CD4-positive, alpha-beta T cell (primary cell): ENCODE measurements around the gene LAMTOR3. TPM values are rescaled to one million over a fixed set of nuclear protein-coding genes. Genes with fewer than 3 reads are reported as not detected.

Source experiments
- ATAC-seq: fragments of 200-7000 bp; cut with Tn5 transposase; one replicate; pipeline ENCODE4 v1.10.0; 2022; ENCODE audit warnings: mild to moderate bottlenecking; ENCODE audit not compliant: poor library complexity
- CTCF ChIA-PET: fragments of 350-600 bp; sonication (Branson Sonifier 250); formaldehyde crosslinking; loops from one replicate; lab custom pipeline; 2021; ENCODE audit warnings: antibody characterized with exemption, inconsistent platforms; lab: Charles Lee
- POLR2A ChIA-PET: fragments of 350-600 bp; sonication (Branson Sonifier 250); formaldehyde crosslinking; loops from one replicate; lab custom pipeline; 2021; ENCODE audit warnings: antibody characterized with exemption, inconsistent platforms; lab: Charles Lee
- DNase-seq, 14 experiments: peaks; one replicate each; pipeline ENCODE4 v3.0.0-alpha.2; 2013 to 2020; ENCODE audit warnings: mixed read lengths in 2 of 14
- H3K27ac ChIP-seq, 2 donors: one replicate each; pipeline versions ENCODE4 v1.5.1 to v1.7.0; 2013; ENCODE audit warnings: low read length in 2 of 2, low read depth in 1 of 2, mild to moderate bottlenecking in 1 of 2
- H3K27me3 ChIP-seq, 2 experiments: 1 replicate in 1 of 2; 2 replicates in 1 of 2; pipeline versions ENCODE4 v1.6.1 to v1.7.0; 2013; ENCODE audit warnings: low read length in 2 of 2, control low read depth in 1 of 2, mild to moderate bottlenecking in 1 of 2, moderate library complexity in 1 of 2; ENCODE audit not compliant: insufficient read depth in 2 of 2, control insufficient read depth in 1 of 2
- H3K36me3 ChIP-seq: one replicate; pipeline ENCODE4 v1.6.1; 2013; ENCODE audit warnings: low read length, control low read depth; ENCODE audit not compliant: insufficient read depth
- H3K4me1 ChIP-seq: one replicate; pipeline ENCODE4 v1.6.1; 2013; ENCODE audit warnings: low read length, control low read depth; ENCODE audit not compliant: insufficient read depth
- H3K4me3 ChIP-seq: one replicate; pipeline ENCODE4 v1.5.1; 2013; ENCODE audit warnings: mild to moderate bottlenecking, low read length, moderate library complexity
- H3K9me3 ChIP-seq, 2 experiments: 1 replicate in 1 of 2; 2 replicates in 1 of 2; pipeline versions ENCODE4 v1.6.1 to v1.7.0; 2013; ENCODE audit warnings: low read length in 2 of 2, mild to moderate bottlenecking in 2 of 2, control low read depth in 1 of 2, moderate library complexity in 1 of 2; ENCODE audit not compliant: control insufficient read depth in 1 of 2, insufficient read depth in 1 of 2
- H3K27ac Mint-ChIP-seq: one replicate; pipeline ENCODE4 v1.8.0; 2020; ENCODE audit warnings: mixed read lengths
- H3K27me3 Mint-ChIP-seq: one replicate; pipeline ENCODE4 v1.8.0; 2021; ENCODE audit warnings: mixed read lengths
- H3K36me3 Mint-ChIP-seq: one replicate; pipeline ENCODE4 v1.8.0; 2021; ENCODE audit warnings: low read depth, mixed read lengths
- H3K4me1 Mint-ChIP-seq: one replicate; pipeline ENCODE4 v1.8.0; 2021; ENCODE audit warnings: low read depth, mixed read lengths
- H3K4me3 Mint-ChIP-seq: one replicate; pipeline ENCODE4 v1.8.0; 2020; ENCODE audit warnings: mild to moderate bottlenecking, mixed read lengths
- H3K9me3 Mint-ChIP-seq: one replicate; pipeline ENCODE4 v1.8.0; 2020; ENCODE audit warnings: mixed read lengths
- CTCF ChIP-seq: fragments of 200-600 bp; IDR thresholded peaks from one replicate; pipeline ENCODE4 v1.8.0; 2022; ENCODE audit warnings: antibody characterized with exemption, mild to moderate bottlenecking
- intact Hi-C, 2 experiments: fragments of 100-400 bp; cut with DNase I in 1 of 2; cut with micrococcal nuclease in 1 of 2; formaldehyde crosslinking; loops; one replicate each; pipeline versions ENCODE4 v1.15.1 to v1.9.0; 2023 to 2025; cut with DNase I, micrococcal nuclease
- total RNA-seq, 174 experiments: library from RNA in 2 of 174; stranded (reverse) in 2 of 174; gene quantifications; one replicate each; pipeline ENCODE4 v1.2.3 and lab custom pipeline; 2021 to 2026

The LAMTOR3 gene
- total RNA-seq, 2 experiments from 2014 or later, result 32.0 to 32.8 TPM

- peaks cover 16% of the 10 kb centered on the region for H3K4me1 Mint-ChIP-seq
- H3K27ac Mint-ChIP-seq, result peak overlapping the region; percentile 18
- ATAC-seq (no peak), DNase-seq (no peak)
- intact Hi-C loops, result loop anchor here in 1 of 2 experiments (5.0 kb wide), 1 partner anchor 41 kb away; no protein-coding TSS in a partner anchor
- TF ChIP-seq CTCF, result no peak
- no peaks in the 10 kb centered on the region for H3K27me3 ChIP-seq
- no peaks in the 10 kb centered on the region for H3K27me3 Mint-ChIP-seq
- no peak overlapping the region for H3K27ac ChIP-seq
- peaks cover 36% of the 10 kb centered on the region for H3K36me3 ChIP-seq
- H3K9me3 ChIP-seq, result no peaks in the 10 kb centered on the region
- no peaks in the 10 kb centered on the region for H3K9me3 Mint-ChIP-seq
- H3K36me3 Mint-ChIP-seq, result peaks cover 62% of the 10 kb centered on the region
- POLR2A ChIA-PET, result no interaction called here
- no peak overlapping the region for H3K4me3 ChIP-seq
- CTCF ChIA-PET, result no interaction called here
- H3K4me3 Mint-ChIP-seq, result no peak overlapping the region
- peaks cover 10% of the 10 kb centered on the region for H3K4me1 ChIP-seq
Measured at GRCh38 chr4:99841129-99841528, 53.1 kb downstream of the LAMTOR3 start.

- Mint-ChIP-seq H3K9me3 (no peaks in the 10 kb centered on the region), H3K36me3 (peaks cover 80% of the 10 kb centered on the region), H3K27ac (no peak overlapping the region), H3K27me3 (no peaks in the 10 kb centered on the region), H3K4me1 (no peaks in the 10 kb centered on the region), H3K4me3 (no peak overlapping the region)
- intact Hi-C loops, result no loop called here
- no peak overlapping the region for H3K27ac ChIP-seq
- peaks cover 46% of the 10 kb centered on the region for H3K36me3 ChIP-seq
- ATAC-seq (no peak), DNase-seq (no peak)
- H3K4me3 ChIP-seq, result no peak overlapping the region
- no peak for TF ChIP-seq CTCF
- ChIA-PET CTCF (no interaction called here), POLR2A (interaction anchor here (1.1 kb wide), 1 partner anchor 21 kb away, joined by 3 read pairs; no protein-coding TSS in a partner anchor)
- H3K27me3 ChIP-seq, result no peaks in the 10 kb centered on the region
- H3K4me1 ChIP-seq, result peaks cover 1% of the 10 kb centered on the region
- H3K9me3 ChIP-seq, result no peaks in the 10 kb centered on the region
Measured at GRCh38 chr4:99838927-99839326, 55.3 kb downstream of the LAMTOR3 start.

- intact Hi-C loops, result no loop called here
- no peak overlapping the region for H3K27ac Mint-ChIP-seq
- ATAC-seq (no peak), DNase-seq (no peak)
- POLR2A ChIA-PET, result interaction anchor here (0.5 to 1.3 kb wide), 2 partner anchors 10 to 130 kb away, joined by 3 to 4 read pairs; no protein-coding TSS in a partner anchor
- no peaks in the 10 kb centered on the region for H3K27me3 Mint-ChIP-seq
- peaks cover 37% of the 10 kb centered on the region for H3K36me3 ChIP-seq
- peaks cover 54% of the 10 kb centered on the region for H3K36me3 Mint-ChIP-seq
- no peak overlapping the region for H3K27ac ChIP-seq
- H3K9me3 ChIP-seq, result no peaks in the 10 kb centered on the region
- no peak overlapping the region for H3K4me3 Mint-ChIP-seq
- H3K4me1 ChIP-seq, result no peaks in the 10 kb centered on the region
- no peak for TF ChIP-seq CTCF
- CTCF ChIA-PET, result no interaction called here
- H3K4me1 Mint-ChIP-seq, result no peaks in the 10 kb centered on the region
- H3K27me3 ChIP-seq, result no peaks in the 10 kb centered on the region
- H3K4me3 ChIP-seq, result no peak overlapping the region
- H3K9me3 Mint-ChIP-seq, result no peaks in the 10 kb centered on the region
Measured at GRCh38 chr4:99835942-99836341, 58.3 kb downstream of the LAMTOR3 start.
